Esophagus squamous epithelium (tissue), 5 donors: ENCODE results near the gene FBXW7. TPM values are rescaled to one million over a fixed set of nuclear protein-coding genes. Genes with fewer than 3 reads are reported as not detected.

ENCODE experiments used
- DNase-seq: peaks from one replicate; lab custom pipeline; 2025; lab: John Stamatoyannopoulos, UW
- H3K27ac ChIP-seq, 4 donors: fragments of 200-600 bp; sonication (generic); one replicate each; pipeline ENCODE4 v1.5.1; 2016 to 2019; ENCODE audit warnings: mild to moderate bottlenecking in 1 of 4
- H3K27me3 ChIP-seq, 4 donors: fragments of 200-600 bp; sonication (generic); 1 replicate in 3 of 4; 2 replicates in 1 of 4; pipeline versions ENCODE4 v1.5.1 to v1.6.0; 2017 to 2021; ENCODE audit warnings: antibody characterized with exemption in 1 of 4
- H3K36me3 ChIP-seq, 3 donors: fragments of 200-600 bp; sonication (generic); one replicate each; pipeline ENCODE4 v1.5.1; 2016 to 2019
- H3K4me1 ChIP-seq, 3 donors: fragments of 200-600 bp; sonication (generic); one replicate each; pipeline ENCODE4 v1.5.1; 2017 to 2019
- H3K4me3 ChIP-seq, 4 donors: fragments of 200-600 bp; sonication (generic); 1 replicate in 3 of 4; 2 replicates in 1 of 4; pipeline ENCODE4 v1.5.1; 2016 to 2019; ENCODE audit warnings: mild to moderate bottlenecking in 2 of 4, moderate library complexity in 1 of 4
- H3K9me3 ChIP-seq, 3 donors: fragments of 200-600 bp; sonication (generic); one replicate each; pipeline ENCODE4 v1.5.1; 2016 to 2019
- CTCF ChIP-seq, 6 experiments: fragments of 450-650 bp in 4 of 6; fragments of 200-600 bp in 2 of 6; sonication (generic) in 2 of 6; IDR thresholded peaks; one replicate each; pipeline ENCODE4 v1.5.1; 2016 to 2019; ENCODE audit warnings: antibody characterized with exemption in 6 of 6, mild to moderate bottlenecking in 4 of 6, moderate library complexity in 4 of 6
- POLR2A ChIP-seq, 4 donors: fragments of 450-650 bp; IDR thresholded peaks; one replicate each; pipeline ENCODE4 v1.6.1; 2017; ENCODE audit warnings: antibody characterized with exemption in 4 of 4, mild to moderate bottlenecking in 4 of 4, moderate library complexity in 3 of 4
- WGBS, 2 donors: methylation state at CpG; one replicate each; pipeline ENCODE4 v1.1.5; 2018; 5-methylcytosine and 5-hydroxymethylcytosine counted together
- intact Hi-C: fragments of 100-400 bp; cut with DNase I; formaldehyde crosslinking; loops from one replicate; pipeline ENCODE4 v1.15.0; 2022
- total RNA-seq, 4 donors: library from RNA; depleted of rRNA; stranded (reverse); fragments of >200 nt; gene quantifications; one replicate each; pipeline ENCODE4 v1.1.0, GENCODE V29; 2016
- donor health status: DM: yes; HTN: yes; CAD: no.

The FBXW7 gene
- total RNA-seq, 4 donors from 2014 or later, result 32.3 to 92.7 (median 36.9) TPM

GRCh38 chr4:152462047-152462446 is 73.8 kb downstream of the FBXW7 start:
- Histone ChIP-seq H3K27ac (no peak overlapping the region), H3K36me3 (no peaks in the 10 kb centered on the region), H3K27me3 (no peaks in the 10 kb centered on the region), H3K4me3 (no peak overlapping the region), H3K4me1 (peaks cover 0 to 10% (median 0%) of the 10 kb centered on the region in 3 donors), H3K9me3 (no peaks in the 10 kb centered on the region)
- DNase-seq, result no peak
- TF ChIP-seq CTCF (IDR thresholded peaks at IDR 0.05), result no peak
- TF ChIP-seq POLR2A (IDR thresholded peaks at IDR 0.05), result no peak
- 88 to 94% methylated on average over 2 of the region's 2 CpGs for WGBS, 2 donors
- intact Hi-C loops, result no loop called here

DNA sequence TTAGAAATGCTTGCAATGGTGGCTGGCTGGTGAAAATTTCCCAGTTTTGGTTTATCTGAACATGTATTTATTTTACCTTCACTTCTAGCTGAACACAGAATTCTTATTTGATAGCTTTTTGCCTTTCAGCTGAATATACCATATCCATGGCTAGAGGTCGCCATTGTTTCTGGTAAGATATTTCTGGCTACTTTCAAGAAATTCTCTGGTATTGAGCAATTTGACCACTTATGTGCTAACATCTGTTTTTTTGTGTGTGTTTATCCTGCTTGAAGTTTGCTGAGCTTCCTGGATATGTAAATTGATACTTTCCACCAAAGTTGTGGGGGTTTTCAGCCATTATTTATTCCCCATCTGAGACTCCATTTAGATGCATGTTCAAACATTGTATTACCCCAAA is 75.4 kb downstream of the FBXW7 start:
- DNase-seq, result no peak
- 71 to 75% methylated on average over 1 of the region's 1 CpG for WGBS, 2 donors

DNA sequence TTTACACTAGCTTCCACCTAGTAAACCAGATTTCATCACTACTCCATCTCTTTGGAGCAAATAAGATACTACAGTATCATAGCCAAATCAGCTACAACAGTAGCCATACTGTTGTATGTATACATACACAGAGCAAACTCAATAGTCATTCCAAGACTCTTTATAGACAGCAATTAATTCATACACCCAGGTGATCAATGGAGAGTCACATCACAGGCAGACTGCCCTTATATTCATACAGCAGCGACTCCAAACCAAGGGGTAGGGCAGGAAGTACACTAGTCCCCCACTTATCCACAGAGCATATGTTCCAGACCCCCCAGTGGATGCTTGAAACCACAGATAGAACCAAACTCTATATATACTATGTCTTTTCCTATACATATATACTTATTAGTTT is 76.6 kb downstream of the FBXW7 start:
- peaks cover 0 to 3% (median 0%) of the 10 kb centered on the region in 3 donors for H3K4me1 ChIP-seq

More for the DNA sequence above, 75.4 kb downstream of the FBXW7 start:
- no peaks in the 10 kb centered on the region for H3K9me3 ChIP-seq
- intact Hi-C loops, result no loop called here
- H3K4me3 ChIP-seq, result no peak overlapping the region
- no peaks in the 10 kb centered on the region for H3K27me3 ChIP-seq
- TF ChIP-seq CTCF (IDR thresholded peaks at IDR 0.05) (no peak), POLR2A (IDR thresholded peaks at IDR 0.05) (no peak)
- no peaks in the 10 kb centered on the region for H3K36me3 ChIP-seq
- H3K4me1 ChIP-seq, result peaks cover 0 to 10% (median 0%) of the 10 kb centered on the region in 3 donors
- no peak overlapping the region for H3K27ac ChIP-seq

GRCh38 chr4:152458801-152459302 is 77.0 kb downstream of the FBXW7 start:
- Histone ChIP-seq H3K4me1 (no peaks in the 10 kb centered on the region), H3K27ac (no peak overlapping the region), H3K27me3 (no peaks in the 10 kb centered on the region), H3K4me3 (no peak overlapping the region), H3K36me3 (no peaks in the 10 kb centered on the region), H3K9me3 (no peaks in the 10 kb centered on the region)
- TF ChIP-seq CTCF (IDR thresholded peaks at IDR 0.05), result no peak
- TF ChIP-seq POLR2A (IDR thresholded peaks at IDR 0.05), result no peak
- DNase-seq, result no peak
- intact Hi-C loops, result no loop called here
- 88 to 89% methylated on average over 1 of the region's 1 CpG for WGBS, 2 donors

More for the DNA sequence above, 76.6 kb downstream of the FBXW7 start:
- Histone ChIP-seq H3K4me3 (no peak overlapping the region), H3K27me3 (no peaks in the 10 kb centered on the region), H3K9me3 (no peaks in the 10 kb centered on the region), H3K36me3 (no peaks in the 10 kb centered on the region), H3K27ac (no peak overlapping the region)
- WGBS, 2 donors, result 77 to 100% methylated on average over 1 of the region's 1 CpG
- intact Hi-C loops, result no loop called here
- TF ChIP-seq CTCF (IDR thresholded peaks at IDR 0.05), result no peak
- no peak for TF ChIP-seq POLR2A (IDR thresholded peaks at IDR 0.05)
- no peak for DNase-seq

DNA sequence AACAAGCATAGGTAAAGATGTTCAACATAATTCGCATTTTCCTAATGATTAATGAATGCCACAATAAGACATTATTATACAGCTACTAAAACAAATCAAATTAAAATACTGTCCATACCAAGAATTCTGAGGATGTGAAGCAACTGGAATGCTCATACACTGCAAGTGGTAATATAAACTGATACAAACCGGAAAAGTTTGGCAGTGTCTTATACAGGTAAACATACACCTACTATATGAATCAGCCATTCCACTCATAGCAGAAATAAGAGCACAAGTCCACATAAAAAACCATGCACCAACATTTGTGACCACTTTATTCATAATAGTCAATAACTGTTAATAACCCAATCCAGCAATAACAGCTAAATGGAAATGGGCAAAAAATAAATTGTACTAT is 79.3 kb downstream of the FBXW7 start:
- intact Hi-C loops, result no loop called here
- Histone ChIP-seq H3K9me3 (no peaks in the 10 kb centered on the region), H3K27me3 (no peaks in the 10 kb centered on the region), H3K27ac (no peak overlapping the region), H3K4me1 (no peaks in the 10 kb centered on the region), H3K4me3 (no peak overlapping the region), H3K36me3 (no peaks in the 10 kb centered on the region)
- no peak for DNase-seq
- TF ChIP-seq POLR2A (IDR thresholded peaks at IDR 0.05) (no peak), CTCF (IDR thresholded peaks at IDR 0.05) (no peak)
- 70 to 95% methylated on average over 2 of the region's 2 CpGs for WGBS, 2 donors
